ENCODE results near the gene EIF3J.
A peak's percentile ranks its signal among the peaks of the same experiment; 100 is the strongest.
"Not testable (repeated sequence)": the region's sequence is repeated elsewhere in the genome, so short reads cannot be mapped to it uniquely, and the experiment has no call there.

Gene EIF3J

DNA sequence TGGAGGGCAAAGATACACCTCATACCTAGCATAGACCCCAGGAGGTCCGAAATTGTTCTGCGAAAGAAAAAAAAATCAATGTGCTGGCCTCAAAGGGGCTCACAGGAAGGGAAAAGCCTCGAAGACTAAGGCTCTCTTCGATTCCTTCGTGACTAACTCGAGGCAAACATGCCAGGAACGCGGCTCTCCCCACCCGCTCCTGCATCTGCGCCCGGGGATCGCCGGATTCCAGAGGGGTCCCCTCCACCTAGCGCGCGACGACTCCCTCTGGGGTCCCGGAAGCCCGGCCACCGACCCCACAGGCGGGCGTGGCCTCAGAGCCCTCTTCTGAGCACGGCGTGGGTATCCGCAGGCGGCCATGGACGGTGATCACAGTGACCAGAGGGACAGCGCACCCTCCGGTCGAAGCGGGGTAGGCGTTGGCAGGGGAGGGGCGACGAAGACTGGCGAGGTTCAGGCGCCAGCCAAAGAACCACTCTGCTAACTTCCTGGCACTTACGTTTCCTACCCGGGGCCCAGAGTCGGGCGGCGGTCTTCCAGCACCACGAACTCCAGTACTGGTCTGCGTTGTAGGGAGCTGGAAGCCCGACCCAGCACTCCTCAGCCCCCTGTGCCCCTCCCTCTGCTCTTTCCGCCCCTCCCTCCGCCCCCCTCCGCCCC lies 515 bp upstream of the EIF3J start:
- DNase-seq, result peak; percentile 86
- in situ Hi-C loops (cut with HindIII; ENCODE audit: low pct_ligation_motif_present, low pct_unique_long_range_greater_than_20kb, low sequenced_read_pairs), result no loop called here

DNA sequence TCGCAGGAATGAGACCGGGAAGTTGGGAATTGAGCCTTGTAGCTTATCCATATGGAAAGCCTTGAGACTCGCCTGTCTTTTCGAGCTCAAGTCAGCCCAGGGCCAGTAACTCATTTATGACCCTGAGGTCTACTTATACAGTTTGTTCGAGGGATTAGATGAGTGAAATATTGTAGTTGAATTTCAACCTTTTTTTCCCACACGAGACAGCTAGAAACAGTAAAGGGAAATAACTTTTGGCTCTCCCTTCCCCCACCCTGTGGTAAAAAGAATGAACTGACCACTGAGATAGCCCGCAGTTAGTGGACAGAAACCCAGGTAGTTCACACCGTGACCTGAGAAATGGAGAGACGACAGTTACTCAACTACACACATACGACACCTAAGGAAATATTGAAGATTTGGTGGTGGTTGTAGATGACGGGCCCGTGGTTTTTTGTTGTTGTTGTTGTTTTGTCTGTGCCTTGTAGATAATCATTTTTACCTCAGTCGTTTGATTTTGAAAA lies 841 bp downstream of the EIF3J start:
- in situ Hi-C loops (cut with HindIII; ENCODE audit: low pct_ligation_motif_present, low pct_unique_long_range_greater_than_20kb, low sequenced_read_pairs), result no loop called here
- DNase-seq, result peak; percentile 66

DNA sequence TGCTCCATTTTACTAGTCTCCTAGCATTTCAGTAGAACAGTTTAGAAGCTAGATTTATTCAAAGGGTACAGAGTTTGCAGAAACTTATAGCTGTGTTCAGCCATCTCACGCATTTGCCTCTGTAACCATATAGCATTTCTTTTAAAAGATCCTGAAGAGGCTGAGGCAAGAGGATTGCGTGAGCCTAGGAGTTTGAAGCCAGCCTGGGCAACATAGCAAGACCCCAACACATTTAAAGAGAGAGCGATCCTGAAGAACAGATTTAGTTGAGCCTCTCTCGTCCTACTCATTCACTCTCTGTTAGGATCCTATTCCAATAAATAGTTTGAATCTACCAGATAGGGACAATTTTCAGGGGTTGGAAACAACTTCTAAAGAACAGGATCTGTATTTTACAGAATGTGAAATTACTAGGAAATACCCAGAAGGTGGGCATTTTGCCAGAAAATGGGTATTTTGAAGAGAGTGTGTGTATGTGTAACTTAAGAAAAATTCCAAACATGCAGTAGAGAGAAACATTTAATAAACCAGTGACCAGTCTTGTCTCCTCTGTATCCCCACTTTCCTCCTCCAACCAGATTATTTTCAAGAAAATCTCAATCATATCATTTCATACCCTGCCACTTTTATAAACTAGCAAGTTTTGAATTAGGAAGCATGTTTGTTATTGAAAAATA lies 4.5 kb downstream of the EIF3J start:
- DNase-seq, result peak; percentile 90
- in situ Hi-C loops (cut with HindIII; ENCODE audit: low pct_ligation_motif_present, low pct_unique_long_range_greater_than_20kb, low sequenced_read_pairs), result no loop called here

DNA sequence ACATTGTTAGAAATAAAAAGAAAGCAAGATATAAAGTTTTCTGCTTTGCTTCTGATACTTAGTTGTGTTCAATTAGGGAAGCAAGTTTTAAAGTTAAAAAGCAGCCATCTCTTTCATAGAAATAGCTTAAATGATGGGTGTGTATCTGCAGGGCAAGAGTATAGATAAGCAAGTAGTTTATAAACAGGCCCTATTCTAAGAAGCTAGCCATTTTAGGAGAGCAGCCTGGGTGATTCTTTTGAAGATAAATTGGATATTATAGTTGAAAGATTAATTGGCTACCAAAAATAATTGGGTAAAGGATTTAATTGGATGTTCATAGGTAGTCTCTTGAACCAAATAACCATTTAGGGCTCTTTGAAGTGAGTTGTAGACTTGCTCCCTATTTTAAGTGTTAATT lies 5.6 kb downstream of the EIF3J start:
- in situ Hi-C loops (cut with HindIII; ENCODE audit: low pct_ligation_motif_present, low pct_unique_long_range_greater_than_20kb, low sequenced_read_pairs), result no loop called here
- DNase-seq, result no peak

DNA sequence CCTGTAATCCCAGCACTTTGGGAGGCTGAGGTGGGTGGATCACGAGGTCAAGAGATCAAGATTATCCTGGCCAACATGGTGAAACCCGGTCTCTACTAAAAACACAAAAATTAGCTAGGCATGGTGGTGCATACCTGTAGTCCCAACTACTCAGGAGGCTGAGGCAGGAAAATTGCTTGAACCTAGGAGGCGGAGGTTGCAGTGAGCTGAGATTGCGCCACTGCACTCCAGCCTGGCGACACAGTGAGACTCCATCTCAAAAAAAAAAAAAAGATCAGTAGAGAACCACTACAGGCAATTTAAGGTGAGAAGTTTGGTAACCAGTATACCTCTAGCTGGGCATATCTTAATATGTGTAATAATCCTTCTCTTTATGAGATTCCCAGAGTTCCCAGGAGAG lies 7.8 kb downstream of the EIF3J start:
- in situ Hi-C loops (cut with HindIII; ENCODE audit: low pct_ligation_motif_present, low pct_unique_long_range_greater_than_20kb, low sequenced_read_pairs); DNase-seq: not testable (repeated sequence)

DNA sequence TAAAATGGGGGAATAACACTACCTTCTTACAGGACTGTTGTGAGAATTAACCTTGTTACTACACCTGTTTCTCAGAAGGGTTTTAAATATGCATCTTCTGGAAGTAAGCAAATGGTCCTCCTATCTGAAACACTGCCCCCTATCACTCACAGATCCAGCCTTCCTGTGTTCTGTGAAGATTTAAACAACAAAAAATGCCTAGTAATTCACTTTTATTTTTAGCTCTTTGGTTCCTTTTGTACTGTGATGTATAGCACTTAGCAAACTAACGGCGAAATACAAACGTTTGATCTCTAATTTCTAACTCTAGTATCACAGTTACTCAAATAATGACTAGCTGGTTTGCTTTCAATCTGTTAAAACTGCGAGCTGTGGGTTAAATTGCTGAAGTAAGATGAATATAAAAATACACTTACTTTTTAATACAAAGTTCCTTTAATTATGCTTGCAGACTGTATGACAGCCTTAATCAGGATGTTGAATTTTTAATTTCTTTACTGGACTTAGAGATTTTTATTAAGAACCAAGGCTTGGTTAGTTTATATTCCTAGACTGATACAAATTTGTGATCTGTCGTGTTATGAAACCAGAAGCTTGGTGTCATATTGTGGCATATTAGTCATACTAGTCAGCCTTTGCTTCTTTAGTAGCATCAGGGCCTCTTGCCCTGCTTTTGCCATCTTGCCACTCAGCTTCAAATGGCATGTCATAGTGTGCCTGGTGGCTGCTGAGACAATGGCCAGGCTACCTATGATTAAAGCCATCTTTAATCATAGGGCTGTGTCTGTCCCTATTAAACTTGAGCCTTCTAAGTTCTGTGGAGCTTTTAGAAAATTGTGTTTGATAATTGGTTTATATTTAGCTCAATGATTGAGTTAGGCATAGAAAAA lies 9.2 kb downstream of the EIF3J start:
- DNase-seq, result peak; percentile 20
- in situ Hi-C loops (cut with HindIII; ENCODE audit: low pct_ligation_motif_present, low pct_unique_long_range_greater_than_20kb, low sequenced_read_pairs), result no loop called here

DNA sequence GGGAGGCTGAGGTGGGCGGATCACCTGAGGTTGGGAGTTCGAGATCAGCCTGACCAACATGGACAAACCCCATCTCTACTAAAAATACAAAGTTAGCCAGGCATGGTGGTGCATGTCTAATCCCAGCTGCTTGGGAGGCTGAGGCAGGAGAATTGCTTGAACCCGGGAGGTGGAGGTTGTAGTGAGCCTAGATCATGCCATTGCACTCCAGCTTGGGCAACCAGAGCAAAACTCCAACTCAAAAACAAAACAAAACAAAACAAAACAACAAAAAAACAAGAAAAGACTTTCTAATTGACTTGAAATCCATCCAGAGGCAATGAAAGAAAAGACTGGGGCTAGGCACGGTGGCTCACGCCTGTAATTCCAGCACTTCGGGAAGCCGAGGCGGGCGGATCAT lies 12.2 kb downstream of the EIF3J start:
- in situ Hi-C loops (cut with HindIII; ENCODE audit: low pct_ligation_motif_present, low pct_unique_long_range_greater_than_20kb, low sequenced_read_pairs); DNase-seq: not testable (repeated sequence)

DNA sequence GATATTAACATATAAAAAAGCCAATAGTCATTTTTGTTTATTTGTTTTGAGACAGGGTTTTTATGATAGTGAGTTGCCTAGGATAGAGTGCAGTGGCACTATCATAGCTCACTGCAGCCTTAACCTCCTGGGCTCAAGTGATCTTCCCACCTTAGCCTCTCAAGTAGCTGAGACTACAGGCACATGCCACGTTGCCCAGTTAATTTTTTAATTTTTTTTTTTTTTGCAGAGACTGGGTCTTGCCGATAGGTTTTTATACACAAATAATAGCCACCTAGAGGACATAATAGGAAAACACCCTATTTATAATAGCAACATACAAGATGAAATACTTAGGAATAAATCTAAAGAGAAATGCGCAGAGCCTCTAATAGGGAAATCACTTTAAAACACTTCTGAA lies 13.3 kb downstream of the EIF3J start:
- in situ Hi-C loops (cut with HindIII; ENCODE audit: low pct_ligation_motif_present, low pct_unique_long_range_greater_than_20kb, low sequenced_read_pairs), result no loop called here
- peak; percentile 43 for DNase-seq

DNA sequence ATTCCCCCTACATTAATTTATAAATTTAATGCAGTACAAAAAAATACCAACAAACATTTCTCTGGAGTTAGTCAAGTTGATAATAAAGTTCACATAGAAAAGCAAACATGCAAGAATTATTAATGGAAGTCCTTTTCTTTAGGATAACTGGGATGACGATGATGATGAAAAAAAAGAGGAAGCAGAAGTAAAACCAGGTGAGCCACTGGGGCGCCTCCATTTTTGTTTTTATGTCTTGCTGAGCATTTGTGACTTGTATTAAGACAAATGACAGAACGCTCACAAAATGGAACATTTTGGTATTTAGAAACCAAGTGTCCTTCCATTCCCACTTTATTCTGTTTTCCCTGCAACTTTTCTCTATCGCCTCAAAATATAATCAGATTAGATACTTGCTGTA lies 13.8 kb downstream of the EIF3J start:
- in situ Hi-C loops (cut with HindIII; ENCODE audit: low pct_ligation_motif_present, low pct_unique_long_range_greater_than_20kb, low sequenced_read_pairs), result no loop called here
- no peak for DNase-seq

DNA sequence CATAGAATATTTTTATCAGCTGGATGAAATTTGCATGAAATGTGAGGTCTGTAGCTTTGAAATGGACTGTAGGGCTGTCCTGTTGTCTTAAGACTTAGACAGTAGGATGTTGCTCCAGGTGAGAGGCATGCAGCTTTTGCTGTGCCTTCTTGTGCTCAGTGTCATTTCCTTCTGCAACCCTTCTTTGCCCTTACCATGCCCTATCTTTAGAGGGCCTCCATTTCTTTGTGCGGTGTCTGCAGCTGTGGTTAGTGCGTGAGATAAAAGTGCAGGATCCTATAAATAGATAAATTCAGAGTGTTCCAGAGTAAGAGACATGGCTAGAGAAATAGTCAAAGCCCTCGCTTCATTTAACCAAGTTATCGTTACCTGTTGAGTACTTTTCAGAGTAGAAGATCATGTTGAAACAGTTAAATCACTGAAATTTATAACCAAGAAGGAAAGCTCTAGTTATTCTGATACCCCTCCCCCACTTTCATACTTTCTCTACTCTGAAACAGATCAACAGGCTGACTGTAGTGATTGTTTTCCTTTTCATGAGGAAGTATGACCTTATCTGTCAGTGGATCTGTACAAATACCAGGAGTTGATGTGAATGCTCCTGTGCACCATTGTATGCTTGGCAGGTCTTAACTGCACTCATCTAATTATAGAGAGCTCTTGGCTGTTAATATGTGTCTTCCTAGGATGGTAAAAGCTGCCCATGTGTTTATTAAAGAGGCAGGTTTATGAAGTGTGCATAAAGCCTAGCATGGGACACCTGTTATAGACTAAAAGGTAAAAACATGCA lies 18.2 kb downstream of the EIF3J start:
- in situ Hi-C loops (cut with HindIII; ENCODE audit: low pct_ligation_motif_present, low pct_unique_long_range_greater_than_20kb, low sequenced_read_pairs), result no loop called here
- DNase-seq, result no peak

DNA sequence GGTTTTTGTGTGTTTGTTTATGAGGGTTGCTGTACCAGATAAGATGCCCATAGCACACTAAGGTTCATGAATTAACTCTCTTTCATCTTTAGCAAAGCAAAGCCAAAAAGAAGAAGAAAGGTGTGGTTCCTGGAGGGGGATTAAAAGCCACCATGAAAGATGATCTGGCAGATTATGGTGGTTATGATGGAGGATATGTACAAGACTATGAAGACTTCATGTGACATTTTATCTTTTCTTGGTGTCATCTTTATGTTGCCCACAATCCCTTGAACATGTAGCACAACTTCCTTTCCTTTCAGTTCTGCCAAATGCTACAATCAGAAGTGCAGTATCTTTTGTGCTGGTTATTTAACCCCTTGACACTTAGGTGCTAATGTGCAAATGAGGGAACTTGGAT lies 24.0 kb downstream of the EIF3J start:
- DNase-seq; in situ Hi-C loops (cut with HindIII; ENCODE audit: low pct_ligation_motif_present, low pct_unique_long_range_greater_than_20kb, low sequenced_read_pairs): not testable (repeated sequence)

DNA sequence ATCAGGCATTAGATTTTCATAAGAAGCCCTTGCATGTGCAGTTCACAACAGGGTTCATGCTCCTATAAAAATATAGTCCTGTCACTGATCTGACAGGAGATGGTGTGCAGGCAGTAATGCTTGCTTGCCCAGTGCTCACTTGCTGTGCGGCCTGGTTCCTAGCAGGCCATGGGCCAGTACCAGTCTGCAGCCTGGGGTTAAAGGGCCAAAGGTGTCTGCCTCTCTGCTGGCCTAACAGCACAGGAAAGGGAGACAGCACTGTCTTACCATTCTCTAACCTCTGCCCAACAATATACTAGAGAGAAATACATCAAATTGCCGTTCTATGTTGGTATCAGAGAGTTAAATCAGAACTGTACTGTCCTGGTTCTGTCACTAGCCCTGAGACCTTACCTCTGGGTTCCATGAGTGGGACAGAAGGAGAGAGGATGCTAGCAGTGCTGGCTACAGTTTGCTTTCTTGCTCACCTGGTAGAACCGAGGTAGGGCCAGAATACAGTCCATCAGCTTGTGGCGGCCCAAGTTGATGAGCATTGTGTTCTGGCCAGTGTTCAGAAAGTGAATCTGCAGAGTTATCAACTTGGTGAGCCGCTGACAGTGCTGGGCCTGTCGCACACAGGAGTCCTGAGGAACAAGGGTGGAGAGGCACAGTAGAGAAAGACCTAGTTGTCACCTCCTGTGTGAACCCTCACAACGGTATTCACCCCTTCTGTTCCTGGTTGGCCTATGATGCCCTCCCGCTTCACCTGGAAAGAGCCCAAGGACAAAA lies 28.6 kb downstream of the EIF3J start:
- in situ Hi-C loops (cut with HindIII; ENCODE audit: low pct_ligation_motif_present, low pct_unique_long_range_greater_than_20kb, low sequenced_read_pairs), result no loop called here
- DNase-seq, result no peak

DNA sequence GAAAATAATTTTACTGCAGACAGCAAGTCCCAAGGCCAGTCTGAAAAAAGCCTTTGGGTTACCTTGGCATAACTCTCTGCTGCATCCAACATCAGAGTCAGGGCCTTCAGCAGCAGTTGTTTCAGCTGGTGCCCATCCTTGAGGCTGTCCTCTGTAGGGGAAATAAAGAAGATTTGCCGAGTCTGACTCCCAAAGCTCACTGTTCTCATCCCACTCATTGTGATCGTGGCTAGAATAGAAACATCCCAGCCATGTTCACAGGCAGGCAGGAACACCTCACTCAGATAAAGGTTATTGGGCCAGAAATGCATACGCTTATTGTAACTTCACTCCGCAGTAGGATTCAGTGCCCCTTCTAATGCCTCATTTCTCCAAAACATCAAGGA lies 29.2 kb downstream of the EIF3J start:
- in situ Hi-C loops (cut with HindIII; ENCODE audit: low pct_ligation_motif_present, low pct_unique_long_range_greater_than_20kb, low sequenced_read_pairs), result no loop called here
- no peak for DNase-seq

DNA sequence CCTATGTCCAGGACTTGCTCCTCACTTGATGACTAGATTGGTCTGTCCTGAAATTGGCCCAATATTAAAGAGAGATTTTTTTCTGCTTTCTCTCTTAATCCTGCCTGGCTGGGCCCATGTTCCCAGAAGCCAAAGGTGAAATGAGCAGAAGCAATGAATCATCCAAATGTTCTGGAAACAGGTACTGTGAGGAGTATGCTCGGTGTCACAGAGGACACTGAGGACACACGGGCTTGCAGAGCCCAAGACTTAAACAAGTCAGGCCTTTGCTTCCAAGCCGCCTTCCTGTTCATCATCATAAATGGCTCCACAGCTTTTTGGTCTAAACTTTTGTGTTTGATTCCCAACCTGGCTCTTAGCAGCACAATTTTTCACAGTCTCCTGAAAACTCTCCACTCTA lies 31.4 kb downstream of the EIF3J start:
- in situ Hi-C loops (cut with HindIII; ENCODE audit: low pct_ligation_motif_present, low pct_unique_long_range_greater_than_20kb, low sequenced_read_pairs), result no loop called here
- DNase-seq, result no peak

DNA sequence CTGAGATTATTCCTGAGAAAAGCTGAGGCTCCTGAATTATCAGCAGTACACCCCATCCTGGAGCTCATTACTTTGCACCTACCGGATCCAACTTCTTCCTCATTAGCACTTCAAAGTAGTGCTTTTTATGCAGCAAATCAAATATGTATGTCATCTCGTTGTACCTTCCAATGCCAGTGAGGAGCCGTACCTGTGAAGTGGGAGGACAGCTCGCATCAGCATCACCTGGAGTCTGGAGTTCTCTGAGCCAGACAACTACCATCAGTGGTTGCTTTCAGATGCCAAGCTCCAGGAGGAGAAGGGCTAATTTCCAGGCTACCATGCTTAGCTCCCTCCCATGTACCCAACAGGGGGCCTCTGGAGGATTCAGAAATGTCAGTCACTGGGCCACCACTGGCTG lies 32.4 kb downstream of the EIF3J start:
- DNase-seq, result no peak
- in situ Hi-C loops (cut with HindIII; ENCODE audit: low pct_ligation_motif_present, low pct_unique_long_range_greater_than_20kb, low sequenced_read_pairs), result no loop called here

DNA sequence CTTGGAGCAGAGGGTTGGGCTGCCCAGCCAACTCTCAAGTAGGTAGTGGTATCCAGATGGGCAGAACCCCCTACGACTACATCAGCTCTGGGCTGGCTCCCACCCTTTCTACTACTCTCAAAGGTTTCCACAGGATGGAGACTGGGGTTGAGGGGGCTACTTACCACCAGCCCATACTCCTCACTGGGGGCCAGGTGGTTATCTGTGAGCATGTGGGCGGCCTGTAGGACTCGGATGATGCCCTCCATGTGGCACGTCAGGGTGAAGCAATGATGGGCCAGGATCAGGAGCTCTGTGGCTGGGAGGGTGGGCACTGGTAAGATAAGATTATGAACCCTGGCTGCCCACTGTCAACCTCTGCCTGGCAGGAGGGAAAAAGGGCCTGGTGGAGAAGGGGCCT lies 33.4 kb downstream of the EIF3J start:
- in situ Hi-C loops (cut with HindIII; ENCODE audit: low pct_ligation_motif_present, low pct_unique_long_range_greater_than_20kb, low sequenced_read_pairs), result no loop called here
- no peak for DNase-seq

DNA sequence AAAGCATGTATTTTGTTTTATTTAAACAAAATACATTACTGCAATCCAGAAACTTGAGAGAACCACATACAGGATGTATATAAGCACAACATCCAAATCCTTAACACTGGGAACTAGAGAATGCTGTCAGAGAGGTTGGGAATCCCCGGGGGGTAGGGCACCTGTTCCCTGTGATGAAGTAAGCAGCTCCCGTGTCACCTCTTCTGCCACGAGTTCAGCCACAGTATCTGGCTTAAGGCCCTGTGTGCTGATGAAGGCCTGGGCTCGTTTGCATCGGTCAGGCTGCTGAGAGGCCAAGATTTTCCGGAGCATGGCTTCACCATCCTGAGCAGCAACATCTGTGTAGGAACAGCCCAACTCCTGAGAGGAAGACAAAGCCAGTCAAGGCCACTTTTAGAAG lies 36.4 kb downstream of the EIF3J start:
- in situ Hi-C loops (cut with HindIII; ENCODE audit: low pct_ligation_motif_present, low pct_unique_long_range_greater_than_20kb, low sequenced_read_pairs), result no loop called here
- no peak for DNase-seq

DNA sequence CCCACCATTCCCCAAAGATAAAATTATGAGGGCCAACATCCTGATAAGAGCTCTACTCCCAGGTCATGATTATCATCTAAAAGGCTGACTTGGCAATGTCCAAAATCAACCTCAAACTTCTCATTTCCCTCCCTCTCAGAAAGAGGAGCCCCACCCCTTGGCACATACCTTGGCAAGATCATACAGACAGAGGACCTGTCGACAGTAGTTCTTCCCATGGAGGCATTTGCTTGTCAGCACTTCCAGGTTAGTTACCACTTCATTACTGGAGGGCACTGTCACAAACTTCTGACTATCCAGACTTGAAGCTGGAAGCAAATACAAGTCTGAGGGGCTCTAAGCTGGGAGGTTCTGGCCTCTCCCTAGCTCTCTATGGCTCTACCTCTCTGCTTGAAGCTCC lies 37.8 kb downstream of the EIF3J start:
- in situ Hi-C loops (cut with HindIII; ENCODE audit: low pct_ligation_motif_present, low pct_unique_long_range_greater_than_20kb, low sequenced_read_pairs), result no loop called here
- no peak for DNase-seq

Data from ACHN (cell line).